HG03045 (cell line): ENCODE data around the gene DNAH8.

Experiments
- ATAC-seq: cut with Tn5 transposase; IDR thresholded peaks from one replicate; pipeline ENCODE4 v1.9.1; 2021; ENCODE audit warnings: mild to moderate bottlenecking, moderate library complexity; ENCODE audit not compliant: unreplicated experiment

The DNAH8 gene

GRCh38 chr6:39003072-39003471 lies 288.0 kb downstream of the DNAH8 start:
- no peak for ATAC-seq

- ATAC-seq: no peak
Observed at GRCh38 chr6:39003492-39003891, 288.4 kb downstream of the DNAH8 start.

- ATAC-seq: no peak
Observed at GRCh38 chr6:39004801-39005200, 289.7 kb downstream of the DNAH8 start.

DNA sequence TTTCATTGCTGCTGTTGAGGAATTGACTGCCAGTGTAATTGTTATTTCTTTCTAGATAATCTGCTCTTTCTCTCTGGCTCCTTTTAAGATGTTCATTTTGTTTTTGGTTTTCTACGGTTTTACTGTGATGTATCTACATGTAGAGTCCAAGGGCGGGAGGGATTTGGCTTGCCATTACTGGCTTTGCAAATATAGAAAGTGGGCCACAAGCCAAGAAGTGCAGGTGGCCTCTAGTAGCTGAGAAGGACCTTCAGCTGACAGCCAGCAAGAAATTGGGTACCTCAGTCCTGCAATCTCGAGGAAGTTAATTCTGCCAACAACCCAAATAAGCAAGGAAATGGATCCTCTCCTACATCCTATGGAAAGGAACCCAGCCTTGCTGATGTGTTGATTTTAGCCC lies 290.7 kb downstream of the DNAH8 start:
- no peak for ATAC-seq

DNA sequence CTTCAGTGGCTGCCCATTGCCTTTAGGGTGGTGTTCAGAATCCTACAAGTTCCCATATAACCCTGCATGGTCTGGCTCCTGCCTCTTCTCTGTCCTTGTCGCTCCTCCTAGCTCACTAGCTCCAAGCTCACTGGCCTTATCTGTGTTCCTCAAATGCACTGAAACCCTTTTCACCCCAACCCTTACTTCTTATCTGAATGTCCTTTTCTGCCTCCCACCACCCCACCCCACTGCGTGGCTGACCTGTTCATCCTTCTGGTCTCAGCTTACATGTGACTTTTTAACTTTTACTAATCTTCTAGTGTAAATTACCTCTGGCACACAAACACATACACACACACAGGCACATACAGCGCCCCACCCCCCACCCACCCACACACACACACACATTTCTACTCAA lies 292.5 kb downstream of the DNAH8 start:
- no peak for ATAC-seq

- no peak for ATAC-seq
Observed at GRCh38 chr6:39008737-39009136, 293.6 kb downstream of the DNAH8 start.

DNA sequence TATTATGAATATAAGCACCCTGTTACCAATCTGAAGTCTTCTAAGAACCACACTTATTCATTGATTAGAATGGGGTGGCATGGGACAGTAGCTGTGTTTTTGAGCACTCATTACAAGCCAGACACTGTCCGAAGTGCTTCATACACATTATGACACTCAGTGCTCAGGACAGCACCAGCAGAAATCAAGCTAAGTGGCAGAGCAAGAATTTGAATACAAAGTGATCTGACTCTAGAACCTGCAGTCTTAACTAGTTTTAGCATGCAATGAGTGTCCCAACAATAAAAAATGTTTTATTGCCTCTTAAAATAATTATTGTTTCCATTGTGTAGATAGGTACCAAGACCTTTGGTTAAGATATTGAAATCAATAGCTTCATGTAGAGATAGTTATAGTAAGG lies 294.4 kb downstream of the DNAH8 start:
- no peak for ATAC-seq

DNA sequence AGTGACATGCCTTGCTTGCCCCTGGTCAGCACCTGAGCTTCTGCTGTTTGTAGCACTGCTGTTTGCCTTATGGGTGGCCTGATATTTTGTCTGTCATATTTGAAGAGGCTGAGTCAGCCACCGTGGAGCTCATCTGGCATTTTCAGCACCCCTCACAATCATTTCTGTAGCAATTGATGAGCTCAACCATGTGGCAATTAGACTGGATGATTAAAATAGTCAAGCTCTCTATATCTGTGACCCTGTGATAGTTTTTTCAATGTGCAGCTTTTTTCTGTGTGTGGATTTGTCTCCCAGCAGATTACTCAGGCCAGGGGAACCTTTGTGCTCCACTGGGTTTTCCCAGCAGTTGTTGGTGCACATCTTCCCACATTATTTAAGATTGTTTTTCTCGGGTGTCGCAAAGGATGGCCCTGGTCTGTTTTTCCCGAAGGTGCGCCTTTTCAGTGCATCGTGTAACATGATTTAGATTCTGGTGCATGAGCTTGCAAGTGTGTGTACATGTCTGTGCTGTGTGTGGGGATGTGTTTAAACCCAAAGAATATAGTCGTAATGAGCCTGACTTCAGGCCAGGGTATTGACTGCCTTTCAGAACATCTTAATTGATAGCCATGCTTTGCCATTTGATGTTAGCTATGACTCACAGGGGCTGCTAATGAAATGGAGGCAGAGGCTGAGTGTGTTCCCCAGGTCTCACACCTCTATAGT lies 301.9 kb downstream of the DNAH8 start:
- ATAC-seq: no peak

GRCh38 chr6:39017547-39017880 lies 302.4 kb downstream of the DNAH8 start:
- no peak for ATAC-seq

- ATAC-seq: no peak
Observed at GRCh38 chr6:39018103-39018502, 303.0 kb downstream of the DNAH8 start.

DNA sequence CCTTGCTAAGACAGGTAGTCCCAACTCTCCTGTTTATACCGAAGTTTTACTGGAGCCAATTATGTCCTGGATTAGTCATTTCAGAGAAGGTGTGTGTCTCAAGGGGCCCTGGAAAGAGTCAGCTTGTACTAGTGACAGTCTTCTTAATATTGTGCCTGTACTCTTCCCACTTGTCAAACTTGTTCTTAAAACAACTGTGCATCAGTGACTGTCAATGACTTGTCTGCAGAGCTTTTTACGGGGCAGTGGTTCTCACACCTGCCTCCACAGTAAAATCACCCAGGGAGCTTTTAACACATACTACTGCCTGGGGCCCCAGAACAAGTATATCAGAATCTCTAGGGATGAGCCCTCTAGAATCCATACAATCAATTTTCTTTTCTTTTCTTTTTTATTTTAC lies 305.0 kb downstream of the DNAH8 start:
- no peak for ATAC-seq

- ATAC-seq: no peak
Observed at GRCh38 chr6:39021041-39021440, 305.9 kb downstream of the DNAH8 start.

- no peak for ATAC-seq
Observed at GRCh38 chr6:39021779-39022178, 306.7 kb downstream of the DNAH8 start.

GRCh38 chr6:39026175-39026574 lies 311.1 kb downstream of the DNAH8 start:
- ATAC-seq: no peak

GRCh38 chr6:39029156-39030011 lies 314.3 kb downstream of the DNAH8 start:
- no peak for ATAC-seq

DNA sequence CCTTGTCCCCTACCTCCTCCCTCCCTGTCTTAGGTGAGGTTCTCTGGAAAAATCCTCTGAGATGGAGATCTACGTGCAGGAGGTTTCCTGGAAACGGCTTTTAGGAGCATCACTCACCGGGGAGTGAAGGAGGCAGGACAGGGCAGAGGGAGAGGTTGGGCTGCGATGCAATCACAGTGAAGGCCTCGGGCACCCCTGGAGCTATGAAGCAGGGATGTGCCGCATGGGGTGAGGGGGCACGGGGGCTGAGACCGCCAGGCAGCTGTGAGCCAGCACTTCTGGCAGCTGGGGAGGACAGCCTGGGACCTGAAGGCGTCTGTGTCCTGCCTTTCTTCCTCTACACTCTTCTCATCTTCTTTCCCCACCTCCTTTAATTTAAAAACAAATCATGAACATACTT lies 320.6 kb downstream of the DNAH8 start:
- no peak for ATAC-seq

DNA sequence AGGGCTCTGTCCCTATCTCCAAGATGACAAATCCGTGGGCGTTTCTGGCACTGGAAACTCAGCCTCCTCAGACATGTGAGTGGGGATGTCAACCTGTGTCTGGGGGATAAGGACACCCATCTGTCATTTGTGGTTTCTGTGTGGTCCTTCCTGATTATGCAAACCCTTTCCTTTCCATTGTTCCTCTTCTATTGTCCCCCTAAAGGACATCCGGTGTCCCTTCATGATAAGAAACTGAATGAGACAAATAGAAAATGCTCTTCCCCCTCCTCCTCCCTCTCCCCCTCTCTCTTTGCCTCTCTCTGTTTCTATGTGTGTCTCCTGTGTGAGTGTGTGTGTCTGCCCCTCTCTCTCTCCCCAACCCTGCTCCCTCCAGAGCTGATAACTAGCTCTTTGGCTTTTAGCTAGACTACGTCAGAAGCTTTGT lies 322.0 kb downstream of the DNAH8 start:
- ATAC-seq: no peak

- ATAC-seq: no peak
Observed at GRCh38 chr6:39037707-39038106, 322.6 kb downstream of the DNAH8 start.

DNA sequence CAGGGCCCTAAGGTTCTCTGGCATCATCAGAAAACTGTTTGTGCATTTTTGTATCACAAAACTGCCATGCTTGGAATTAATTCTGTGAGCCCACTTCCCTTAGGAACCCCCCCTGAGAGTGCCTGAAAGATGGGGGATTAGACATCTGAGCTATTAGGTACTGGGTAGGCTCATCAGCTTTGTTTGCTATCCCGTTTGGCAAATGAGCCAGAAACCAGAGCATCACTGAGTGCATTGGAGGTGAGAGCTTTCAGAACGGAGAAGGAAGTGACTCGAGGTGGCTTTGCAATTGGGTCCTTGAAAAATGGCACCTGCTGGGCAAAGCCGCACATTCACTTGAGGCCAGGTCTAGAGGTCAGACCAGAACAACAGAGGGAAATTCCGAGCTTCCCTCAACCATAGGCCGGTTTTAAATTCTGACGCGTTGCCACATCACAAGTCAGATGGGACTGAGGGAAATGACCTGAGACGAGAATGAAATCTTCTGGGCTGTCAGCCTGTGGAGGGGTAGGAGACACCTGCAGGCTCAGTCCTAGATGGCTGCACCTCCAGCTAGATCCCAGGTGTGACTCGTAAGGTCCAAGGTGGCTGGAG lies 325.1 kb downstream of the DNAH8 start:
- ATAC-seq: no peak

- ATAC-seq: no peak
Observed at GRCh38 chr6:39041072-39041471, 326.0 kb downstream of the DNAH8 start.

- no peak for ATAC-seq
Observed at GRCh38 chr6:39043776-39044175, 328.7 kb downstream of the DNAH8 start.

- ATAC-seq: no peak
Observed at GRCh38 chr6:39044181-39044580, 329.1 kb downstream of the DNAH8 start.
